WTC11 (cell line): ENCODE data around the gene FCRLB.

Source experiments
- CTCF ChIP-seq: fragments of 200-600 bp; IDR thresholded peaks from 2 replicates; pipeline ENCODE4 v1.8.0; 2022; ENCODE audit warnings: antibody characterized with exemption
- ETV6 ChIP-seq: sonication (generic); formaldehyde crosslinking; IDR thresholded peaks from 2 replicates; pipeline ENCODE4 v1.8.1; 2022; ENCODE audit warnings: mild to moderate bottlenecking, missing genetic modification reagents
- GABPB1 ChIP-seq: sonication (generic); formaldehyde crosslinking; IDR thresholded peaks from 2 replicates; pipeline ENCODE4 v1.8.1; 2023; ENCODE audit warnings: mild to moderate bottlenecking, missing genetic modification reagents
- NR2C2 ChIP-seq: sonication (generic); formaldehyde crosslinking; IDR thresholded peaks from 2 replicates; pipeline ENCODE4 v1.8.0; 2022; ENCODE audit warnings: mild to moderate bottlenecking, missing genetic modification reagents
- SP1 ChIP-seq: sonication (generic); formaldehyde crosslinking; conservative IDR thresholded peaks from 2 replicates; pipeline ENCODE4 v1.8.1; 2022; ENCODE audit warnings: missing genetic modification reagents
- TP53 ChIP-seq: sonication (generic); formaldehyde crosslinking; IDR thresholded peaks from 2 replicates; pipeline ENCODE4 v1.8.1; 2023; ENCODE audit warnings: mild to moderate bottlenecking, missing genetic modification reagents
- TF ChIP-seq, protein P1 (sequence below): sonication (generic); formaldehyde crosslinking; conservative IDR thresholded peaks from 2 replicates; pipeline ENCODE4 v1.8.1; 2022; ENCODE audit warnings: mild to moderate bottlenecking, missing genetic modification reagents
- TF ChIP-seq, protein P2 (sequence below): sonication (generic); formaldehyde crosslinking; IDR thresholded peaks from 2 replicates; pipeline ENCODE4 v1.8.1; 2022; ENCODE audit warnings: mild to moderate bottlenecking, moderate library complexity, missing genetic modification reagents
- TF ChIP-seq, protein P3 (sequence below): sonication (generic); formaldehyde crosslinking; IDR thresholded peaks from 2 replicates; pipeline ENCODE4 v1.8.1; 2023; ENCODE audit warnings: mild to moderate bottlenecking, missing genetic modification reagents
- TF ChIP-seq, protein P4 (sequence below): sonication (generic); formaldehyde crosslinking; IDR thresholded peaks from 2 replicates; pipeline ENCODE4 v1.8.0; 2023; ENCODE audit warnings: mild to moderate bottlenecking, missing genetic modification reagents

DNA sequence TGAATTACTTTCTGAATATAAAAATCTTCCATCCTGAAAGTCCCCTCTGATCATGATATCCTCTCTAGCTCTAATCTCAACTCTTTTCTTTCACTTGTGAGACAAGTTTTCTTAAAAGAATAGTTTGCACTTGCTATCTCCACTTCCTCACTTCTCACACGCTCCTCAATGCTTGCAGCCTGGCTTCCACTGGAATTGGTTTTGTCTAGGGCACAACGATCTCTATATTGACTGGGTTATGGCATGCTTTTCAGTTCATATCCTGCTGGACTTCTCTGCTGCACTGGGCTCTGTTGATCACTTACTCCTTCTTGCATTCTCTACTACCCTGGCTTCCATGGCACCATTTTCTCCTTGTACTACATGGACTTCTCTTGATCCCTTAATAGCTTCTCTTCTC is 13.8 kb upstream of the FCRLB start:
- no peak for TF ChIP-seq CTCF
- TF ChIP-seq, protein P1, sequence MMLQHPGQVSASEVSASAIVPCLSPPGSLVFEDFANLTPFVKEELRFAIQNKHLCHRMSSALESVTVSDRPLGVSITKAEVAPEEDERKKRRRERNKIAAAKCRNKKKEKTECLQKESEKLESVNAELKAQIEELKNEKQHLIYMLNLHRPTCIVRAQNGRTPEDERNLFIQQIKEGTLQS (CRISPR knock-in tag): no peak
- TF ChIP-seq, protein P2, sequence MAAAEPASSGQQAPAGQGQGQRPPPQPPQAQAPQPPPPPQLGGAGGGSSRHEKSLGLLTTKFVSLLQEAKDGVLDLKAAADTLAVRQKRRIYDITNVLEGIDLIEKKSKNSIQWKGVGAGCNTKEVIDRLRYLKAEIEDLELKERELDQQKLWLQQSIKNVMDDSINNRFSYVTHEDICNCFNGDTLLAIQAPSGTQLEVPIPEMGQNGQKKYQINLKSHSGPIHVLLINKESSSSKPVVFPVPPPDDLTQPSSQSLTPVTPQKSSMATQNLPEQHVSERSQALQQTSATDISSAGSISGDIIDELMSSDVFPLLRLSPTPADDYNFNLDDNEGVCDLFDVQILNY (CRISPR knock-in tag): no peak
- TF ChIP-seq, protein P3, sequence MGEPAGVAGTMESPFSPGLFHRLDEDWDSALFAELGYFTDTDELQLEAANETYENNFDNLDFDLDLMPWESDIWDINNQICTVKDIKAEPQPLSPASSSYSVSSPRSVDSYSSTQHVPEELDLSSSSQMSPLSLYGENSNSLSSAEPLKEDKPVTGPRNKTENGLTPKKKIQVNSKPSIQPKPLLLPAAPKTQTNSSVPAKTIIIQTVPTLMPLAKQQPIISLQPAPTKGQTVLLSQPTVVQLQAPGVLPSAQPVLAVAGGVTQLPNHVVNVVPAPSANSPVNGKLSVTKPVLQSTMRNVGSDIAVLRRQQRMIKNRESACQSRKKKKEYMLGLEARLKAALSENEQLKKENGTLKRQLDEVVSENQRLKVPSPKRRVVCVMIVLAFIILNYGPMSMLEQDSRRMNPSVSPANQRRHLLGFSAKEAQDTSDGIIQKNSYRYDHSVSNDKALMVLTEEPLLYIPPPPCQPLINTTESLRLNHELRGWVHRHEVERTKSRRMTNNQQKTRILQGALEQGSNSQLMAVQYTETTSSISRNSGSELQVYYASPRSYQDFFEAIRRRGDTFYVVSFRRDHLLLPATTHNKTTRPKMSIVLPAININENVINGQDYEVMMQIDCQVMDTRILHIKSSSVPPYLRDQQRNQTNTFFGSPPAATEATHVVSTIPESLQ (CRISPR knock-in tag): no peak
- no peak for TF ChIP-seq ETV6
- TF ChIP-seq GABPB1 (CRISPR knock-in tag): no peak
- no peak for TF ChIP-seq TP53 (CRISPR knock-in tag)
- TF ChIP-seq SP1 (CRISPR knock-in tag): no peak
- no peak for TF ChIP-seq NR2C2 (CRISPR knock-in tag)
- TF ChIP-seq, protein P4, sequence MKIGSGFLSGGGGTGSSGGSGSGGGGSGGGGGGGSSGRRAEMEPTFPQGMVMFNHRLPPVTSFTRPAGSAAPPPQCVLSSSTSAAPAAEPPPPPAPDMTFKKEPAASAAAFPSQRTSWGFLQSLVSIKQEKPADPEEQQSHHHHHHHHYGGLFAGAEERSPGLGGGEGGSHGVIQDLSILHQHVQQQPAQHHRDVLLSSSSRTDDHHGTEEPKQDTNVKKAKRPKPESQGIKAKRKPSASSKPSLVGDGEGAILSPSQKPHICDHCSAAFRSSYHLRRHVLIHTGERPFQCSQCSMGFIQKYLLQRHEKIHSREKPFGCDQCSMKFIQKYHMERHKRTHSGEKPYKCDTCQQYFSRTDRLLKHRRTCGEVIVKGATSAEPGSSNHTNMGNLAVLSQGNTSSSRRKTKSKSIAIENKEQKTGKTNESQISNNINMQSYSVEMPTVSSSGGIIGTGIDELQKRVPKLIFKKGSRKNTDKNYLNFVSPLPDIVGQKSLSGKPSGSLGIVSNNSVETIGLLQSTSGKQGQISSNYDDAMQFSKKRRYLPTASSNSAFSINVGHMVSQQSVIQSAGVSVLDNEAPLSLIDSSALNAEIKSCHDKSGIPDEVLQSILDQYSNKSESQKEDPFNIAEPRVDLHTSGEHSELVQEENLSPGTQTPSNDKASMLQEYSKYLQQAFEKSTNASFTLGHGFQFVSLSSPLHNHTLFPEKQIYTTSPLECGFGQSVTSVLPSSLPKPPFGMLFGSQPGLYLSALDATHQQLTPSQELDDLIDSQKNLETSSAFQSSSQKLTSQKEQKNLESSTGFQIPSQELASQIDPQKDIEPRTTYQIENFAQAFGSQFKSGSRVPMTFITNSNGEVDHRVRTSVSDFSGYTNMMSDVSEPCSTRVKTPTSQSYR (CRISPR knock-in tag): no peak
